ENCODE measurements around the gene PRRC2A.

The PRRC2A gene

DNA sequence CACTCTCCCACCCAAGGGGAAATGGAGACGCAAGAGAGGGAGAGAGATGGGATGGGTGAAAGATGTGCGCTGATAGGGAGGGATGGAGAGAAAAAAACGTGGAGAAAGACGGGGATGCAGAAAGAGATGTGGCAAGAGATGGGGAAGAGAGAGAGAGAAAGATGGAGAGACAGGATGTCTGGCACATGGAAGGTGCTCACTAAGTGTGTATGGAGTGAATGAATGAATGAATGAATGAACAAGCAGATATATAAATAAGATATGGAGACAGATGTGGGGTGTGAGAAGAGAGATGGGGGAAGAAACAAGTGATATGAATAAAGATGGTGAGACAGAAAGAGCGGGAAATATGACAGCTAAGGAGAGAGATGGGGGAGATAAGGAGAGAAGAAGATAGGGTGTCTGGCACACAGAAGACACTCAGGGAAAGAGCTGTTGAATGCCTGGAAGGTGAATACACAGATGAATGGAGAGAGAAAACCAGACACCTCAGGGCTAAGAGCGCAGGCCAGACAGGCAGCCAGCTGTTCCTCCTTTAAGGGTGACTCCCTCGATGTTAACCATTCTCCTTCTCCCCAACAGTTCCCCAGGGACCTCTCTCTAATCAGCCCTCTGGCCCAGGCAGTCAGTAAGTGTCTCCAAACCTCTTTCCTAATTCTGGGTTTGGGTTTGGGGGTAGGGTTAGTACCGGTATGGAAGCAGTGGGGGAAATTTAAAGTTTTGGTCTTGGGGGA lies 44.4 kb upstream of the PRRC2A start:
- no peak for DNase-seq (ENCODE audit: insufficient read length, low spot score)
- TF ChIP-seq, protein P1, sequence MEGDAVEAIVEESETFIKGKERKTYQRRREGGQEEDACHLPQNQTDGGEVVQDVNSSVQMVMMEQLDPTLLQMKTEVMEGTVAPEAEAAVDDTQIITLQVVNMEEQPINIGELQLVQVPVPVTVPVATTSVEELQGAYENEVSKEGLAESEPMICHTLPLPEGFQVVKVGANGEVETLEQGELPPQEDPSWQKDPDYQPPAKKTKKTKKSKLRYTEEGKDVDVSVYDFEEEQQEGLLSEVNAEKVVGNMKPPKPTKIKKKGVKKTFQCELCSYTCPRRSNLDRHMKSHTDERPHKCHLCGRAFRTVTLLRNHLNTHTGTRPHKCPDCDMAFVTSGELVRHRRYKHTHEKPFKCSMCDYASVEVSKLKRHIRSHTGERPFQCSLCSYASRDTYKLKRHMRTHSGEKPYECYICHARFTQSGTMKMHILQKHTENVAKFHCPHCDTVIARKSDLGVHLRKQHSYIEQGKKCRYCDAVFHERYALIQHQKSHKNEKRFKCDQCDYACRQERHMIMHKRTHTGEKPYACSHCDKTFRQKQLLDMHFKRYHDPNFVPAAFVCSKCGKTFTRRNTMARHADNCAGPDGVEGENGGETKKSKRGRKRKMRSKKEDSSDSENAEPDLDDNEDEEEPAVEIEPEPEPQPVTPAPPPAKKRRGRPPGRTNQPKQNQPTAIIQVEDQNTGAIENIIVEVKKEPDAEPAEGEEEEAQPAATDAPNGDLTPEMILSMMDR (IDR thresholded peaks at IDR 0.05; ENCODE audit: insufficient read depth, missing control alignments): no peak
- no peak for FAIRE-seq

DNA sequence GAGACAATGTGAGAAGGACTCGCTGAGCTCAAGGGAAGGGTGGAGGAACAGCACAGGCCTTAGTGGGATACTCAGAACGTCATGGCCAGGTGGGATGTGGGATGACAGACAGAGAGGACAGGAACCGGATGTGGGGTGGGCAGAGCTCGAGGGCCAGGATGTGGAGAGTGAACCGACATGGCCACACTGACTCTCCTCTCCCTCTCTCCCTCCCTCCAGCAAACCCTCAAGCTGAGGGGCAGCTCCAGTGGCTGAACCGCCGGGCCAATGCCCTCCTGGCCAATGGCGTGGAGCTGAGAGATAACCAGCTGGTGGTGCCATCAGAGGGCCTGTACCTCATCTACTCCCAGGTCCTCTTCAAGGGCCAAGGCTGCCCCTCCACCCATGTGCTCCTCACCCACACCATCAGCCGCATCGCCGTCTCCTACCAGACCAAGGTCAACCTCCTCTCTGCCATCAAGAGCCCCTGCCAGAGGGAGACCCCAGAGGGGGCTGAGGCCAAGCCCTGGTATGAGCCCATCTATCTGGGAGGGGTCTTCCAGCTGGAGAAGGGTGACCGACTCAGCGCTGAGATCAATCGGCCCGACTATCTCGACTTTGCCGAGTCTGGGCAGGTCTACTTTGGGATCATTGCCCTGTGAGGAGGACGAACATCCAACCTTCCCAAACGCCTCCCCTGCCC lies 43.5 kb upstream of the PRRC2A start:
- TF ChIP-seq, protein P1 (IDR thresholded peaks at IDR 0.05; ENCODE audit: insufficient read depth, missing control alignments): no peak
- no peak for DNase-seq (ENCODE audit: insufficient read length, low spot score)
- FAIRE-seq: no peak

DNA sequence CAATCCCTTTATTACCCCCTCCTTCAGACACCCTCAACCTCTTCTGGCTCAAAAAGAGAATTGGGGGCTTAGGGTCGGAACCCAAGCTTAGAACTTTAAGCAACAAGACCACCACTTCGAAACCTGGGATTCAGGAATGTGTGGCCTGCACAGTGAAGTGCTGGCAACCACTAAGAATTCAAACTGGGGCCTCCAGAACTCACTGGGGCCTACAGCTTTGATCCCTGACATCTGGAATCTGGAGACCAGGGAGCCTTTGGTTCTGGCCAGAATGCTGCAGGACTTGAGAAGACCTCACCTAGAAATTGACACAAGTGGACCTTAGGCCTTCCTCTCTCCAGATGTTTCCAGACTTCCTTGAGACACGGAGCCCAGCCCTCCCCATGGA lies 42.9 kb upstream of the PRRC2A start:
- TF ChIP-seq, protein P1 (IDR thresholded peaks at IDR 0.05; ENCODE audit: insufficient read depth, missing control alignments): no peak
- FAIRE-seq (no peak), DNase-seq (ENCODE audit: insufficient read length, low spot score) (no peak)

DNA sequence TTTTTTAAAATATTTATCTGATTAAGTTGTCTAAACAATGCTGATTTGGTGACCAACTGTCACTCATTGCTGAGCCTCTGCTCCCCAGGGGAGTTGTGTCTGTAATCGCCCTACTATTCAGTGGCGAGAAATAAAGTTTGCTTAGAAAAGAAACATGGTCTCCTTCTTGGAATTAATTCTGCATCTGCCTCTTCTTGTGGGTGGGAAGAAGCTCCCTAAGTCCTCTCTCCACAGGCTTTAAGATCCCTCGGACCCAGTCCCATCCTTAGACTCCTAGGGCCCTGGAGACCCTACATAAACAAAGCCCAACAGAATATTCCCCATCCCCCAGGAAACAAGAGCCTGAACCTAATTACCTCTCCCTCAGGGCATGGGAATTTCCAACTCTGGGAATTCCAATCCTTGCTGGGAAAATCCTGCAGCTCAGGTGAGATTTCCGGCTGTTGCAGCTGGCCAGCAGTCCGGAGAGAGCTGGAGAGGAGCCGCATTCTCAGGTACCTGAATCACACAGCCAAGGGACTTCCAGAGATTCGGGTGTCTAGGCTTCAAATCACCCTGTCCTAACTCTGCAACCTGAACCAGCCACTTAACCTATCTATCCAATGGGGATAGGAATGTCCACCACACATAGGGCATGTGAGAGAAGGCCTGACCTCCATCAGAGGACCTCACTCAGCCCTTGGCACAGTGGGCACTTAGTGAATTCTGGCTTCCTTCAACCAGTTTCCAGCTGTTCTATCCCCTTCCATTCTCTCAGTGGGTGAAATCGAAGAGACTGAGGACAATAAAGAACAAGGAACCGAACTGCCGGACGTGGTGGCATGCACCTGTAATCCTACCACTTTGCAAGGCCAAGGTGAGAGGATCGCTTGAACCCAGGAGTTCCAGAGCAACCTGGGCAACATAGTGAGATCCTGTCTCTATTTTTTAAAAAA lies 42.1 kb upstream of the PRRC2A start:
- FAIRE-seq (no peak), DNase-seq (ENCODE audit: insufficient read length, low spot score) (no peak)
- TF ChIP-seq, protein P1 (IDR thresholded peaks at IDR 0.05; ENCODE audit: insufficient read depth, missing control alignments): no peak

DNA sequence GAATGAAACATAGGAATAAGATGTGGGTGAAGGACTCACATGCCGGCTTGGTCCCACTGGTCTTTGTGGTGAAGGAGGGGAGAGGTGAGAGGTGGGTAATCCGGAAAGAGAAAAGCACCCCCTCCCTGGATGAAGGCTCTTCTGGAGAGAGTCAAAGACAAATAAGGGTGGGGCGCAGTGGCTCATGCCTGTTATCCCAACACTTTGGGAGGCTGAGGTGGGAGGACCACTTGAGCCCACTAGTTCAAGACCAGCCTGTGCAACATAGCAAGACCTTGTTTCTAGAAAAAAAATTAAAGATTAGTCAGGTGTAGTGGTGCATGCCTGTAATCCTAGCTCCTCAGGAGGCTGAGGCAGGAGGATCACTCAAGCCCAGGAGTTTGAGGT lies 41.4 kb upstream of the PRRC2A start:
- DNase-seq (ENCODE audit: insufficient read length, low spot score) (no peak), FAIRE-seq (no peak)
- TF ChIP-seq, protein P1 (IDR thresholded peaks at IDR 0.05; ENCODE audit: insufficient read depth, missing control alignments): no peak

DNA sequence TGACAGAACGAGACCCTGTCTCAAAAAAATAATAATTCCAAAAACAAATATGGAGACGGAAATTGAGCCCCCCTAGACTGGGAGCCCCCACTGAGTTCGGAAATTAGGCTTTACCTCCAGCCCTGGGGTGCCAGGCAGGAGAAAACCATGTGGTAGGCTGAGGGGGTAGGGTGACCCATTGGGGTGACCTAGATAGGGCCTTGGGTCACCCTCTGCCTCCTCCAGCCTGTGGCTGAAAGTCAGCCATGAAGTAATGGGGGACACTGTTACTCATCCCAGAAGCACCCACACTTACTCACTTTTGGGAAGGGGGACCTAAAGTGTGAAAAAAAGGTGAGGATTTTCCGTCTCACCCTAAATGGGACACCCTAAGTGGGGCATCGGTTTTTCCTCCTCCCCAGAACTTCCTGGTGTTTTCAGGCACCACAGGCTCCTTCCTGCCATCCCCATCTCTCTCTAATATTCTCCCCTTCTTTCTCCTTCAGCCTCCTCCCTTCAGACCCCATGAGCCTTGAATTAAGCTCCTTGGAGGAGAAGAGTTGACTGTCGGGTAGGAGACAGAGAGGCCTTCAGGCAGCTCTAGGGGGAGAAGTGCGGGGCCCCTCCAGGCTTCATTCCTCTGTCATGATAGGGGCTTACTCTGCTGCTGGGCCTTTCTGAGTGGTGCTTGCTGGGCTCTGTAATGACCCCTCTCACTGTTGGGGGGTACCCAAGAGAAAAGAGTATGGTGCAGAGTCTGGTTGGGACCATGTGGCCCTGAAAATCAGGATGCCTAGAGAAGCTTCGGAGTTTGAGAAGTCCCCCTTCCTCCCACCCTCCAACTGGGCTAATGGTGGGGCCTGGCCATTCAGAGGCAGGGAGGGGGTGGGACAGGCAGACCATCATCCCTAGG lies 40.7 kb upstream of the PRRC2A start:
- TF ChIP-seq, protein P1 (IDR thresholded peaks at IDR 0.05; ENCODE audit: insufficient read depth, missing control alignments): no peak
- FAIRE-seq: no peak

More for the DNA sequence above, 40.7 kb upstream of the PRRC2A start:
- no peak for DNase-seq (ENCODE audit: insufficient read length, low spot score)

Data from D721Med (cell line).